Nucleus accumbens (tissue), 56 donors: ENCODE data around the gene MYO18B.

Experiments
- DNase-seq, 56 donors: peaks; one replicate each; lab custom pipeline; 2025; lab: John Stamatoyannopoulos, UW

The MYO18B gene

DNA sequence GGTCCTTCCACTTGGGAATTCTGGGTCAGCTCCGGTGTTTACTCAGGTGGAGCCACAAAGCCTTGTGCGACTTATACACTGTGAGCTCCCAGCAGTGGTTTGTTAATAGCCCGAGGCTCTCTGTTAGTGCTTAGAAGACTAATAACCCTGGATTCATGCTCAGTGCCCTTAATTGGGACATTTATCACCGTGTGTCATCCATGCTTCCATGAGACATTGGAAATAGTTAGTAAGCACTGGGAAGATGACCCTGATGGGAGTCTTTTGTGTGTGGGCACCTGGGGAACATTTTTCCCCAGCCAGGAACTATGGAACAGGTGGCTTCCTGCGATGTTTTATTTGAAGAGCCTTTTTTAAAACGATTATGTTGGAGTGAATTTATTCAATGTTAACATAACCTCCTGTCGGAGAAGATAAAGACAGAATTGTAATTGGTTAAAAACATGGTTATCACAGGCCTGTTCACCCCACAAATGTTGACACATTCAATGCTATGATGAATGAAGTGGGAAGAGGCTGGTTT is 188.9 kb downstream of the MYO18B start:
- DNase-seq: no peak

GRCh38 chr22:25933158-25933788 is 191.3 kb downstream of the MYO18B start:
- no peak for DNase-seq

DNA sequence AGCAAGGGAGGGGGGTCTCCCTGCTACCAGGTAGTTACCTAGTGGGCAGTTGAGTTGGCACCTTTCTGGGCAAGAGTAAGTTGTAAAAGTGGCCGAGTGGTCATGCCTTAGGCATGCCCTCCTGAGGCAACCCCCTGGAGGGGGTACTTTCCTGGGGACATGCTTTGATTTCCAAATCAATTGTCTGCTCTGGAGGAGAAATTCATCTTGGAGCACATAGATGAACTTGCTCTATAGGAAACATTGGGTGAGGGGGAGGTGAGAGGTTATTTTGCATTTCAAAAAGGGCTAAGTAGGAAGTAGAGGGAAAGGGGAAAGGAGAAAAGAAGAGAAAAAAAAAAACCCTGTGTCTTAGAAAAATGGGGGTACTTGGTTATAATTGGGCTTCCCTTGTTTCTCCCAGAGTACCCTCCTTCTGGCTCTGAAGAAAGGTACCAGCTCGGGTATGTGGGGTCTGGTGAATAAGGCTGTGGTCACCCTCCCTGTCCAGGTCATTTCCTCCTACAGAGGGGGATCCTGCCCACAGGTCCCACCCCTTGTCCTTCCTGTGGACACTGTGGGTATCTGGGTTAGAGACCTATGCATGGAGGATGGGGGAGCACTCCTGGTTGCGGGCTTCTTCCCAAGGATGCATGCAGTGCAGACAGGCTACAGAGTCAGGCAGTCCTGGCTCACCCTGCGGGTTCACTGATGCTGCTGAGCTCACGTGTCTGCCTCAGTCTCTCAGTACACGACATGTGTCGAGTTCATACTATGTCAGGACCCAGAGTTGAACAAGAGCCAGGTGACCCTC is 193.5 kb downstream of the MYO18B start:
- DNase-seq: no peak

GRCh38 chr22:25938151-25938550 is 196.2 kb downstream of the MYO18B start:
- DNase-seq: no peak

- DNase-seq: no peak
These were observed 197.4 kb downstream of the MYO18B start for GRCh38 chr22:25939384-25939783.

- no peak for DNase-seq
These were observed 198.5 kb downstream of the MYO18B start for GRCh38 chr22:25940479-25940878.

DNA sequence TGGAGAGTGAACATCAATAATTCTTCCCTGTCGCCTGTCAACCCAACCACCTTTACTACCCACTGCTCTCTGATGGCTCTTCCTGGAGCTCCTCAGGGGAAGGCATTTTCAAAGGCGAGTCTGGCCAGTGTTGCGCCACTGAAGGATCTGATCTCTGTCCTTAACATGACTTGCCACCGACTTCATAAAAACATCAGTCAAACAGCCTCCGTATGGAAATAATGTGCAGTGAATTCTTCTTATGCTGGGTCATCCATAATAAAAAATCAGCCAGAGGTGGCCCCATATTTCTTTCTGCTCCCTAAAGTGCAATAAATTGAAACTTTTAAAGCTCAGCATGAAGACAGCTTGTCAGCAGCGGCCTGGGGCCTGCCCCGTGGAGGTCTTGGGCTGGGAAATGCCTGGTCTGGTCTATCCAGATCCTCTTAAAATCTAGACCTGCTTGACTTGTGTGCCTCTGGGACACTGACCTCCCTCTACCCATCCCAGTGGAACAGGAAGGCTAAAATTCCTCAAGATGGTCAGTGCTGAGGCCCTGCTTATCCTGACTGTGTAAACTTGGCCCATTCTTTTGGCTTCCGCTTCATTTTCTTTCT is 199.5 kb downstream of the MYO18B start:
- no peak for DNase-seq

- peak in 1 of 56 donors; percentile 33 for DNase-seq
These were observed 200.3 kb downstream of the MYO18B start for GRCh38 chr22:25942115-25942855.

GRCh38 chr22:25942856-25943411 is 200.9 kb downstream of the MYO18B start:
- peak in 48 of 56 donors; percentile 2 to 81 (median 32) for DNase-seq

- DNase-seq: no peak
These were observed 208.1 kb downstream of the MYO18B start for GRCh38 chr22:25950111-25950510.

DNA sequence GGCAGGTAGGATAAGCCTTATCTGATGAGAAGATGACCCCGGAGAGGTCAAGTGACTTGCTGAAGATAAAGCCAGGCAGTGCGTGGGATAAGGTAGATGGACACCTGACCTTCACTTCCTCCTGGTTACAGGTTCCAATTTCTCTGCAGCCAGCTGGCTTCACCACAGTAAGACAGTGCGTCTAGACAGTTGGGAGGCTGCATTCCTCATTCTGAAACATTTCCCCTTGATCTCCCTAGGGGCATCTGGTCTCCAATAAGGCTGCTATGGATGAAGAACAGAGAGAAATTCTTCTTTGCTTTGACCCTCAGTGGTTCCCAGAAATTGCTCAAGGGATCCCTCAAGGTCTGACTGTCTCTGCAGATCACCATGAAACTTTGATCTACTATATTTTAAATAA is 211.3 kb downstream of the MYO18B start:
- no peak for DNase-seq

DNA sequence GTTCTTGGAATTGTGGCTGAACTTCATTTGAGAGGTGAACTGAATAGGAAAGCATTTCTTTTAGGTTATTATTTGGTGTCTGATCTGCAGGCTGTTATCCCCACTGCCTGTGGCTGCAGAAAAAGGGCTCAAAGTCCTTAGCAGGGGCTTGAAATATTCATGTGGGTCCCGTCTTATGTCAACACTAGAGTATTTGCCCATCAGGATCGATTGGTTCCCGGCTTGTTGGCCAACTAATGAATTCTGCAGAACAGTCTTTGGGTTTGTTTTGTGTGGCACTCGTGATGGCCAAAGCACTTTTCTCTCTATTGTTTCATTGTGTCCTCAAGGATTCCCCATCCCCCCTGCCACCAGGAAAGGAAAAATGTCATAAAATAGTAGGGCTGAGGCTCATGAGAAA is 211.9 kb downstream of the MYO18B start:
- peak in 1 of 56 donors; percentile 9 for DNase-seq

- no peak for DNase-seq
These were observed 213.3 kb downstream of the MYO18B start for GRCh38 chr22:25955323-25955722.

GRCh38 chr22:25956801-25957200 is 214.8 kb downstream of the MYO18B start:
- DNase-seq: no peak

DNA sequence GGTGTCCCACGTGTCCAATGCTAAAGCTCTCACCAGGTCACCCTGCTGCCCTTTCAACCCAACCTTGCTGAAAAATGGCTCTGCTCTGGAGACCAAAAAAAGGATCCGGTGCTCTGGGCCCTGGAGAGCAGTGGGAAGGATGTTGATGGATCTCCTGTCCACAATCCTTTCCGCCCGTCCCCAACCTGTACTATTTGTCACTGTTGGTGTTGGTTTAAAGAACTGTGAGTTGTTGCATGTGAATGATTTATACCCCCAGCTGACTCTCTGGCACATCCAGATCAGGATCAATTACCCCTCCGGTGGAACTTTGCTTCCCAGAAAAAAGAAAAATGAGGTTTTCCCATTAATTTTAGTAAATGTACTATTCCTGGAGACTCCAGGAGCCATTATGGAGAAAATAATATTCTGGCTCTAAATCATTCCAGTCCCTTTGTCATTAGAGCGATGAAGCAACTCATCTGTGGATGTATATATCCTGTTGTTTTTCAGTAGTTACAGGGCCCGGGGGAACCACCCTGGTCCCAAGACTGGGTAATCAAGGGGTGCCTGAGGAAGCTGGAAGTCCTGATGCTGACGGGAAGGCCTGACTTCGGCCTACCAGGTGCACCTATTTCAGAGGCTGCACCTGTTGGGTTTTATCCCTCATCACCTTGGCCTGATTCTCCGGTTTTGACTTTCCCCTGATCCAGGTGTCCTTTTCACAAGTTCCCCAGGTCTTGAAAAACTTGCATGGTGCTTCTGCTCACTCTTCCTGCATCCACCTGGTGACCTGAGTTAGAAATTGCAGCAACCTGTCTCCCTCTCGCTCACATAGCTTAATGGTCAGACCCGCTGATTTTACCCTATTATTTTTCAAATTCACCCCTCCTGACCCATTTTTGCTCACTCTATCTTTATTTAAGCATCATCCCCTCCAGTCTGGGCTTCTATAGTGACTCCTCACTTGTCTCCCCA is 218.1 kb downstream of the MYO18B start:
- no peak for DNase-seq

DNA sequence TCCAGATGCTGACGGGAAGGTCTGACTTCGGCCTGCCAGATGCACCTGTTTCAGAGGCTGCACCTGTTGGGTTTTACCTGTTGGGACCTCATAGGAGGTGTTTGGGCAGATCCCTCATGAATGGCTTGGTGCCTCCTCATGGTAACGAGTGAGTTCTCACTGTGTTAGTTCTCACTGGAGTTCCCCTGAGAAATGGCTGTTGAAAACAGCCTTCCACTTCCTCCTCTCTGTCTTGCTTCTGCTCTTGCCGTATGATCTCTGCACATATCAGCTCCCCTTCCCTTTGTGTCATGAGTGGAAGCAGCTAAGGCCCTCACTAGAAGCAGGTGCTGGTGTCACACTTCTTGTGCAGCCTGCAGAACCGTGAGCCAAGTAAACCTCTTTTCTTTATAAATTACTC is 219.7 kb downstream of the MYO18B start:
- DNase-seq: no peak

DNA sequence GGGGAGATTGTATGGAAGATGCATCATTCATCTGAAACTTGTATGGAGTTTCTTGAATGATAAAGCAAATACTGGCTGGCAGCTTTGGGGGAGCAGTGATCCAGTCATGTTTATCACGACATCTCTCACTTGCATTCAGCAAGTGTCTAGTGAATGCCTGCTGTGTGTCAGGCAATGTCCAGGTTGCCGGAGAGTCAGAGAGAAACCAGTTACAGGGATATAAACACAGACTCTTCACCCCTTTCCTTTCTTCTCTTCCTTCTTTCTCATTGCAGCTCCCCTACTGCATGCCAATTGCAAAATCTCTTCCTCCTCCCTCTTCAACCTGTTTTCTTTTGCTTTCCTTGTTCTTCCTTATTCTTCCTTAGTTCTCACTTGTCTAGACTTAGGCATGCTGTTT is 220.7 kb downstream of the MYO18B start:
- no peak for DNase-seq

DNA sequence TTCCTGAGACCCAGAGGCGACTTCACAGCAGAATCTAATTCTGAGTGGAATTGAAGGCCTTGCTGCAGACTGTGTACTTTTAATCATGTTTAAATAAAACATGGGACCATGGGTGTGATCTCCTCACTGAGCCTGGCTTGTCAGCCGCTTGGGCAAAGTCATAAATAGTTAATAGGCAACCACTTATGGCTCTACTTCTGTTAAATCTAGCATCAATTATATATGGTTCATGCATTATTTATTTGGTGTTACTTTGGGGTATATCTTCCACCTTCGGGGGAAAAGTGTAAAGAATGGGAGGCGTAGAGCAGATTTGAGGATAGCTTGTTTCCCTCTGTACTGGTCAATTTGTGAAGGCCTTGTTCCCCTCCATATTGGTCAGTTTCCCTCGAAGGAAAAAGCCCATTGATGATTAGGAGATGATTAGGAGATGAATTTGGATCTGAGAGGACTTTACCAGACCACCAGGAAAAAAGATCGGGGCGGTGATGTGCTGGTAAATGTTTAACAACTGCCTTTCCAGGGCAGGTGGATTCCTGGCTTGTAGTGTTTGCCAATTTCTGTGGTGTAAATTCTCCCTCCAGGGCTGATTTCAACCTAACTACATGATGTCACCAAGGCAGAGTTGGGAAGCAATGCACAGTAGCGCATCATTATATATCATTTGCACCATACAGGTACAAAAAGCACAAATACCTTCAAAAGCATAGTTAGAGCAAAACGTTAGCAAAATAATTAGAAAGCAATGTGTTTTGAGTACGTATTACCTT is 223.2 kb downstream of the MYO18B start:
- no peak for DNase-seq
